A549 (cell line): Measurements from ENCODE around the gene ZNF302.

Experiments used
- CTCF ChIP-seq: fragments of >200 bp; sonication (Bioruptor Twin); formaldehyde crosslinking; IDR thresholded peaks from 3 replicates; pipeline ENCODE4 v1.5.1; 2016
- ELK1 ChIP-seq: fragments of 150-350 bp; IDR thresholded peaks from 2 replicates; pipeline ENCODE4 v1.6.1; 2014; ENCODE audit warnings: low read depth, mild to moderate bottlenecking, low read length
- POLR2AphosphoS2 ChIP-seq: conservative IDR thresholded peaks from 2 replicates; pipeline ENCODE4 v1.6.1; 2012; ENCODE audit warnings: low read length, improper control_type of control experiment, inconsistent platforms

DNA sequence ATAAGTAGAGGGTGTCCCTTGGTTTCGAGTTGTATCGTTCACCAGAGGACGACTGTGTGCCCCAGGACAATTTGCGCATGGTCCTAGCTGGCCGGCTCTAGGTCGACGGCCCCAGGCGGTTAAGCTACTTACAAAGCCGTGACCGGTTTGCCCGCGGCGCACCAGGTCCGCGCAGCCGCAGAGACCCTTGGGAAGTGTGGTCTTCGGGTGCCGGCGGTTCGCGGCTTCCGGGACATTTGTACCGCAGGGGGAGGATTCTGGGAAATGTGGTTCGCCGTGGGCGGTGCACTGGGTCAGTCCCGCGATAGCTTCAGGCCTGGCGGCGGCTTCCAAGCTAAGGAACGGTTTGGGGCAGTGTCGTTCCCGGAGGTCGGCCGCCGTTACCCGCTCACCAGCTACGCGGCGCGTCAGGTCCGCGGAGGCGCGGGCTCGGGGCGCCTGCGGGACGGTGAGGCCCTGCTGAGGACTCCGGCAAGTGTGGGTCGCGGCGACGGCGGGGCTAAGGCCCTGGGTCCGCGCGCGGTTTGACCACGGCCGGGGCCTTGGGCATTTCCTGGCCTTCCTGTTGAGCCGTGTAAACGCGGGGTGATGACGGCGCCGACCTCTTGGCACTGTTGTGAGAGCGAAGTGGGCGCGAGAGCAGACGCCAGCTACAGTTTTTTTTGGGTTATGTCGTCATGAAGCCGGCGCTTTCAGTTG, at the start of gene ZNF302:
- TF ChIP-seq CTCF = no peak
- no peak for TF ChIP-seq ELK1
- TF ChIP-seq POLR2AphosphoS2 = no peak
